HepG2 (cell line): Measurements from ENCODE around the gene SAP25. TPM values are rescaled to one million over a fixed set of nuclear protein-coding genes. Genes with fewer than 3 reads are reported as not detected.
A peak's percentile ranks its signal among the peaks of the same experiment; 100 is the strongest.

Source experiments
- ATRX ChIP-seq: sonication (generic); formaldehyde crosslinking; IDR thresholded peaks from 2 replicates; pipeline ENCODE4 v1.4.0; 2020; ENCODE audit warnings: missing genetic modification reagents, borderline replicate concordance
- BORCS8-MEF2B ChIP-seq: sonication (generic); formaldehyde crosslinking; IDR thresholded peaks from 2 replicates; pipeline ENCODE4 v1.8.0; 2022; ENCODE audit warnings: mild to moderate bottlenecking, missing genetic modification reagents
- FOXJ3 ChIP-seq: sonication (generic); formaldehyde crosslinking; IDR thresholded peaks from 2 replicates; pipeline ENCODE4 v1.4.0; 2020; ENCODE audit warnings: missing genetic modification reagents, mild to moderate bottlenecking, borderline replicate concordance
- GTF3A ChIP-seq: sonication (generic); formaldehyde crosslinking; conservative IDR thresholded peaks from 2 replicates; pipeline ENCODE4 v1.4.0; 2020; ENCODE audit warnings: mild to moderate bottlenecking, missing genetic modification reagents
- HDAC2 ChIP-seq: sonication (generic); formaldehyde crosslinking; IDR thresholded peaks from 2 replicates; pipeline ENCODE4 v1.4.0; 2020; ENCODE audit warnings: missing genetic modification reagents
- HDAC6 ChIP-seq: fragments of 200-600 bp; sonication (generic); IDR thresholded peaks from 2 replicates; pipeline ENCODE4 v1.7.0; 2017; ENCODE audit warnings: mild to moderate bottlenecking, antibody characterized with exemption, low read length, low read depth
- HNRNPLL ChIP-seq: fragments of 200-400 bp; formaldehyde crosslinking; IDR thresholded peaks from 2 replicates; pipeline ENCODE4 v1.6.1; 2017; ENCODE audit warnings: mild to moderate bottlenecking, low read depth, low read length; ENCODE audit not compliant: poor library complexity, severe bottlenecking
- MIER2 ChIP-seq: IDR thresholded peaks from 2 replicates; pipeline ENCODE4 v1.6.1; 2016; ENCODE audit warnings: missing biosample characterization, missing genetic modification reagents
- MXI1 ChIP-seq: IDR thresholded peaks from 3 replicates; pipeline ENCODE4 v1.6.1; 2012; ENCODE audit warnings: low read depth, low read length, inconsistent platforms, borderline replicate concordance
- RAD21 ChIP-seq: fragments of 450-650 bp; formaldehyde crosslinking; IDR thresholded peaks from 2 replicates; pipeline ENCODE4 v1.5.0; 2020; ENCODE audit warnings: mild to moderate bottlenecking
- SIN3B ChIP-seq: fragments of 150-350 bp; IDR thresholded peaks from 2 replicates; pipeline ENCODE4 v1.6.1; 2014; ENCODE audit warnings: low read length
- SP140L ChIP-seq: sonication (generic); formaldehyde crosslinking; IDR thresholded peaks from 2 replicates; pipeline ENCODE4 v1.4.0; 2020; ENCODE audit warnings: missing genetic modification reagents, borderline replicate concordance
- SRY ChIP-seq: sonication (generic); formaldehyde crosslinking; IDR thresholded peaks from 2 replicates; pipeline ENCODE4 v1.8.0; 2022; ENCODE audit warnings: mild to moderate bottlenecking, missing genetic modification reagents
- USF2 ChIP-seq, 2 experiments: sonication (generic) in 1 of 2; formaldehyde crosslinking in 1 of 2; IDR thresholded peaks; 2 replicates each; pipeline versions ENCODE4 v1.5.1 to v1.6.1; 2011 to 2020; ENCODE audit warnings: borderline replicate concordance in 1 of 2, low read depth in 1 of 2, low read length in 1 of 2, mild to moderate bottlenecking in 1 of 2, missing genetic modification reagents in 1 of 2, moderate library complexity in 1 of 2
- XRCC5 ChIP-seq: fragments of 200-400 bp; formaldehyde crosslinking; optimal IDR thresholded peaks from 2 replicates; pipeline ENCODE3; 2017; ENCODE audit warnings: mild to moderate bottlenecking, low read length
- ZMAT5 ChIP-seq: sonication (generic); formaldehyde crosslinking; IDR thresholded peaks from 2 replicates; pipeline ENCODE4 v1.5.0; 2020; ENCODE audit warnings: mild to moderate bottlenecking, low read depth, missing genetic modification reagents, borderline replicate concordance
- ZNF451 ChIP-seq: sonication (generic); formaldehyde crosslinking; IDR thresholded peaks from 2 replicates; pipeline ENCODE4 v1.5.0; 2020; ENCODE audit warnings: mild to moderate bottlenecking, missing genetic modification reagents
- ZNF792 ChIP-seq: IDR thresholded peaks from 2 replicates; pipeline ENCODE4 v1.6.1; 2016
- ZSCAN22 ChIP-seq: sonication (generic); formaldehyde crosslinking; IDR thresholded peaks from 2 replicates; pipeline ENCODE4 v1.4.0; 2020; ENCODE audit warnings: mild to moderate bottlenecking, missing genetic modification reagents
- polyA plus RNA-seq, 8 experiments: library from polyadenylated mRNA; depleted of rRNA in 3 of 8; stranded (reverse) in 7 of 8; unstranded in 1 of 8; fragments of >200 nt; fragmentation: Illumina TruSeq in 4 of 8; extraction: Trizol in 4 of 8; gene quantifications; 2 replicates each; pipeline versions ENCODE4 v1.2.1 to v1.2.3, GENCODE V29; 2011 to 2016; ENCODE audit warnings: low read depth in 4 of 8, missing spikeins in 1 of 8, mixed read lengths in 1 of 8; ENCODE audit not compliant: insufficient read depth in 1 of 8
- total RNA-seq, 5 experiments: library from RNA; depleted of rRNA; stranded (reverse); fragments of >200 nt; fragmentation: Illumina TruSeq; extraction: Trizol; gene quantifications; 2 replicates each; pipeline ENCODE4 v1.2.3, GENCODE V29; 2016; ENCODE audit warnings: low read depth in 1 of 5
- TF ChIP-seq, protein P1 (sequence below), 2 experiments: IDR thresholded peaks; 2 replicates each; pipeline ENCODE4 v1.6.1; 2011 to 2012; ENCODE audit warnings: low read length in 2 of 2, borderline replicate concordance in 1 of 2, low read depth in 1 of 2, mild to moderate bottlenecking in 1 of 2, moderate library complexity in 1 of 2
- TF ChIP-seq, protein P2 (sequence below): IDR thresholded peaks from 2 replicates; pipeline ENCODE4 v1.6.1; 2016; ENCODE audit warnings: control low read depth
- TF ChIP-seq, protein P3 (sequence below): sonication (generic); formaldehyde crosslinking; IDR thresholded peaks from 2 replicates; pipeline ENCODE4 v1.5.0; 2020; ENCODE audit warnings: missing genetic modification reagents, mild to moderate bottlenecking, borderline replicate concordance

SAP25 gene
- total and polyA plus RNA-seq, 2 of the 13 experiments (the other 11 are each of a cell fraction or from before 2014, with no cell fraction given): 0.15 to 0.20 TPM

GRCh38 chr7:100572949-100573675 is 588 bp downstream of the SAP25 start (continued):
- TF ChIP-seq HDAC2 (CRISPR knock-in tag): no peak
- TF ChIP-seq ZMAT5: no peak
- TF ChIP-seq HNRNPLL: peak; percentile 13
- TF ChIP-seq, protein P1, sequence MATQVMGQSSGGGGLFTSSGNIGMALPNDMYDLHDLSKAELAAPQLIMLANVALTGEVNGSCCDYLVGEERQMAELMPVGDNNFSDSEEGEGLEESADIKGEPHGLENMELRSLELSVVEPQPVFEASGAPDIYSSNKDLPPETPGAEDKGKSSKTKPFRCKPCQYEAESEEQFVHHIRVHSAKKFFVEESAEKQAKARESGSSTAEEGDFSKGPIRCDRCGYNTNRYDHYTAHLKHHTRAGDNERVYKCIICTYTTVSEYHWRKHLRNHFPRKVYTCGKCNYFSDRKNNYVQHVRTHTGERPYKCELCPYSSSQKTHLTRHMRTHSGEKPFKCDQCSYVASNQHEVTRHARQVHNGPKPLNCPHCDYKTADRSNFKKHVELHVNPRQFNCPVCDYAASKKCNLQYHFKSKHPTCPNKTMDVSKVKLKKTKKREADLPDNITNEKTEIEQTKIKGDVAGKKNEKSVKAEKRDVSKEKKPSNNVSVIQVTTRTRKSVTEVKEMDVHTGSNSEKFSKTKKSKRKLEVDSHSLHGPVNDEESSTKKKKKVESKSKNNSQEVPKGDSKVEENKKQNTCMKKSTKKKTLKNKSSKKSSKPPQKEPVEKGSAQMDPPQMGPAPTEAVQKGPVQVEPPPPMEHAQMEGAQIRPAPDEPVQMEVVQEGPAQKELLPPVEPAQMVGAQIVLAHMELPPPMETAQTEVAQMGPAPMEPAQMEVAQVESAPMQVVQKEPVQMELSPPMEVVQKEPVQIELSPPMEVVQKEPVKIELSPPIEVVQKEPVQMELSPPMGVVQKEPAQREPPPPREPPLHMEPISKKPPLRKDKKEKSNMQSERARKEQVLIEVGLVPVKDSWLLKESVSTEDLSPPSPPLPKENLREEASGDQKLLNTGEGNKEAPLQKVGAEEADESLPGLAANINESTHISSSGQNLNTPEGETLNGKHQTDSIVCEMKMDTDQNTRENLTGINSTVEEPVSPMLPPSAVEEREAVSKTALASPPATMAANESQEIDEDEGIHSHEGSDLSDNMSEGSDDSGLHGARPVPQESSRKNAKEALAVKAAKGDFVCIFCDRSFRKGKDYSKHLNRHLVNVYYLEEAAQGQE (IDR thresholded peaks at IDR 0.05; ENCODE audit: borderline replicate concordance in 1 of 2, low read depth in 1 of 2, low read length in 2 of 2): no peak
- no peak for TF ChIP-seq SP140L (CRISPR knock-in tag)
- TF ChIP-seq SRY (CRISPR knock-in tag): no peak
- no peak for TF ChIP-seq HDAC6
- no peak for TF ChIP-seq XRCC5
- TF ChIP-seq, protein P2, sequence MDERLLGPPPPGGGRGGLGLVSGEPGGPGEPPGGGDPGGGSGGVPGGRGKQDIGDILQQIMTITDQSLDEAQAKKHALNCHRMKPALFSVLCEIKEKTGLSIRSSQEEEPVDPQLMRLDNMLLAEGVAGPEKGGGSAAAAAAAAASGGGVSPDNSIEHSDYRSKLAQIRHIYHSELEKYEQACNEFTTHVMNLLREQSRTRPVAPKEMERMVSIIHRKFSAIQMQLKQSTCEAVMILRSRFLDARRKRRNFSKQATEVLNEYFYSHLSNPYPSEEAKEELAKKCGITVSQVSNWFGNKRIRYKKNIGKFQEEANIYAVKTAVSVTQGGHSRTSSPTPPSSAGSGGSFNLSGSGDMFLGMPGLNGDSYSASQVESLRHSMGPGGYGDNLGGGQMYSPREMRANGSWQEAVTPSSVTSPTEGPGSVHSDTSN: no peak
- TF ChIP-seq MXI1: no peak
- TF ChIP-seq BORCS8-MEF2B (CRISPR knock-in tag): no peak
- no peak for TF ChIP-seq ATRX (CRISPR knock-in tag)
- TF ChIP-seq FOXJ3 (CRISPR knock-in tag): no peak
- no peak for TF ChIP-seq SIN3B
- TF ChIP-seq ZSCAN22: no peak
- TF ChIP-seq, protein P3, sequence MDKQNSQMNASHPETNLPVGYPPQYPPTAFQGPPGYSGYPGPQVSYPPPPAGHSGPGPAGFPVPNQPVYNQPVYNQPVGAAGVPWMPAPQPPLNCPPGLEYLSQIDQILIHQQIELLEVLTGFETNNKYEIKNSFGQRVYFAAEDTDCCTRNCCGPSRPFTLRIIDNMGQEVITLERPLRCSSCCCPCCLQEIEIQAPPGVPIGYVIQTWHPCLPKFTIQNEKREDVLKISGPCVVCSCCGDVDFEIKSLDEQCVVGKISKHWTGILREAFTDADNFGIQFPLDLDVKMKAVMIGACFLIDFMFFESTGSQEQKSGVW (CRISPR knock-in tag): no peak
- peak; percentile 8; the same call in 1 of the 2 replicates for TF ChIP-seq RAD21 (CRISPR knock-in tag)
- TF ChIP-seq MIER2 (CRISPR knock-in tag): no peak
- TF ChIP-seq ZNF451: no peak
- TF ChIP-seq ZNF792: no peak
- no peak for TF ChIP-seq USF2 (IDR thresholded peaks at IDR 0.05; ENCODE audit: low read depth, low read length)
- TF ChIP-seq USF2 (CRISPR knock-in tag; IDR thresholded peaks at IDR 0.05; ENCODE audit: borderline replicate concordance): no peak
- TF ChIP-seq GTF3A (CRISPR knock-in tag): no peak
